ENCODE data around the gene SPEG.
"Not testable (repeated sequence)": the region's sequence is repeated elsewhere in the genome, so short reads cannot be mapped to it uniquely, and the experiment has no call there.

Gene SPEG

GRCh38 chr2:219388907-219389156 lies 45.8 kb upstream of the SPEG start:
- no peak for TF ChIP-seq CTCF (conservative IDR thresholded peaks at IDR 0.05)
- H3K27ac ChIP-seq = peak overlapping the region; percentile 79

- no peak overlapping the region for H3K27ac ChIP-seq
- no peak for TF ChIP-seq CTCF (conservative IDR thresholded peaks at IDR 0.05)
Observed at GRCh38 chr2:219392754-219393153, 41.9 kb upstream of the SPEG start.

GRCh38 chr2:219395056-219395455 lies 39.6 kb upstream of the SPEG start:
- H3K27ac ChIP-seq = not testable (repeated sequence)

GRCh38 chr2:219395609-219396008 lies 39.0 kb upstream of the SPEG start:
- no peak for TF ChIP-seq CTCF (conservative IDR thresholded peaks at IDR 0.05)
- no peak overlapping the region for H3K27ac ChIP-seq

GRCh38 chr2:219396863-219397457 lies 37.7 kb upstream of the SPEG start:
- no peak for TF ChIP-seq CTCF (conservative IDR thresholded peaks at IDR 0.05)
- H3K27ac ChIP-seq = peak overlapping the region; percentile 82

GRCh38 chr2:219398721-219399363 lies 35.8 kb upstream of the SPEG start:
- no peak for TF ChIP-seq CTCF (conservative IDR thresholded peaks at IDR 0.05)
- peak overlapping the region; percentile 82 for H3K27ac ChIP-seq

- peak overlapping the region; percentile 82 for H3K27ac ChIP-seq
- TF ChIP-seq CTCF (conservative IDR thresholded peaks at IDR 0.05) = no peak
Observed at GRCh38 chr2:219399716-219400478, 34.7 kb upstream of the SPEG start.

GRCh38 chr2:219400562-219400961 lies 34.1 kb upstream of the SPEG start:
- peak overlapping the region; percentile 82 for H3K27ac ChIP-seq
- no peak for TF ChIP-seq CTCF (conservative IDR thresholded peaks at IDR 0.05)

All from VCaP (cell line).